ENCODE measurements around the gene CLASP1. TPM values are rescaled to one million over a fixed set of nuclear protein-coding genes. Genes with fewer than 3 reads are reported as not detected.

CLASP1 gene
- total RNA-seq, 1 experiment from 2014 or later: 81.9 TPM

DNA sequence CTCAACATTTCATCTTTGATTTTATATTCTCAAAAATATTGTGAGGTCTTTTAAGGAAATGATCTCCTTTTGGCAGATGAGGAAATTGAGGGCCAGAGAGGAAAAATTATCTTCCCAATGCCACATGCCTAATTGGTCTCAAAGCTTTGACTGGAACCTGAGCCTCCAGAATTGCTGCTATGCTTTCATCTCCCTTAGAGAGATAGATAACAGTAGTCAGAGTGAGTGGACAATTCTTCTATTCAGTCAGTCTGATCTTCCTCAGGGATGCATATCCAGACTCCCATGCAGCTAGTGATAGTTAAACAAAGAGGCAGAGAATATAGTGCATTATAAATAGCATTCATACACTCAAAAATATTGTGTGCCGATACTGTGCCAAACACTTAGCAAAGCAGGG is 3.8 kb upstream of the CLASP1 start:
- ChIA-PET CTCF (no interaction called here), POLR2A (interaction anchor here (0.7 kb wide), 1 partner anchor 91 kb away, joined by 4 read pairs; no protein-coding TSS in a partner anchor)
- H3K9me3 Mint-ChIP-seq (ENCODE audit: unreplicated experiment): no peaks in the 10 kb centered on the region
- intact Hi-C loops (cut with micrococcal nuclease): no loop called here
- H3K27me3 Mint-ChIP-seq (ENCODE audit: insufficient read depth, unreplicated experiment): no peaks in the 10 kb centered on the region
- no TSS peak for BruUV-seq (replicated peaks)
- H3K27ac Mint-ChIP-seq (ENCODE audit: low read depth, unreplicated experiment): no peak overlapping the region
- H3K36me3 Mint-ChIP-seq (ENCODE audit: insufficient read depth, unreplicated experiment): peaks cover 10% of the 10 kb centered on the region
- DNase-seq (ENCODE audit: unreplicated experiment): no peak
- TF ChIP-seq, protein P1, sequence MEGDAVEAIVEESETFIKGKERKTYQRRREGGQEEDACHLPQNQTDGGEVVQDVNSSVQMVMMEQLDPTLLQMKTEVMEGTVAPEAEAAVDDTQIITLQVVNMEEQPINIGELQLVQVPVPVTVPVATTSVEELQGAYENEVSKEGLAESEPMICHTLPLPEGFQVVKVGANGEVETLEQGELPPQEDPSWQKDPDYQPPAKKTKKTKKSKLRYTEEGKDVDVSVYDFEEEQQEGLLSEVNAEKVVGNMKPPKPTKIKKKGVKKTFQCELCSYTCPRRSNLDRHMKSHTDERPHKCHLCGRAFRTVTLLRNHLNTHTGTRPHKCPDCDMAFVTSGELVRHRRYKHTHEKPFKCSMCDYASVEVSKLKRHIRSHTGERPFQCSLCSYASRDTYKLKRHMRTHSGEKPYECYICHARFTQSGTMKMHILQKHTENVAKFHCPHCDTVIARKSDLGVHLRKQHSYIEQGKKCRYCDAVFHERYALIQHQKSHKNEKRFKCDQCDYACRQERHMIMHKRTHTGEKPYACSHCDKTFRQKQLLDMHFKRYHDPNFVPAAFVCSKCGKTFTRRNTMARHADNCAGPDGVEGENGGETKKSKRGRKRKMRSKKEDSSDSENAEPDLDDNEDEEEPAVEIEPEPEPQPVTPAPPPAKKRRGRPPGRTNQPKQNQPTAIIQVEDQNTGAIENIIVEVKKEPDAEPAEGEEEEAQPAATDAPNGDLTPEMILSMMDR (IDR thresholded peaks at IDR 0.05; ENCODE audit: unreplicated experiment): no peak
- no peak overlapping the region for H3K4me3 Mint-ChIP-seq (ENCODE audit: unreplicated experiment)
- peaks cover 6% of the 10 kb centered on the region for H3K4me1 Mint-ChIP-seq (ENCODE audit: insufficient read depth, unreplicated experiment)

DNA sequence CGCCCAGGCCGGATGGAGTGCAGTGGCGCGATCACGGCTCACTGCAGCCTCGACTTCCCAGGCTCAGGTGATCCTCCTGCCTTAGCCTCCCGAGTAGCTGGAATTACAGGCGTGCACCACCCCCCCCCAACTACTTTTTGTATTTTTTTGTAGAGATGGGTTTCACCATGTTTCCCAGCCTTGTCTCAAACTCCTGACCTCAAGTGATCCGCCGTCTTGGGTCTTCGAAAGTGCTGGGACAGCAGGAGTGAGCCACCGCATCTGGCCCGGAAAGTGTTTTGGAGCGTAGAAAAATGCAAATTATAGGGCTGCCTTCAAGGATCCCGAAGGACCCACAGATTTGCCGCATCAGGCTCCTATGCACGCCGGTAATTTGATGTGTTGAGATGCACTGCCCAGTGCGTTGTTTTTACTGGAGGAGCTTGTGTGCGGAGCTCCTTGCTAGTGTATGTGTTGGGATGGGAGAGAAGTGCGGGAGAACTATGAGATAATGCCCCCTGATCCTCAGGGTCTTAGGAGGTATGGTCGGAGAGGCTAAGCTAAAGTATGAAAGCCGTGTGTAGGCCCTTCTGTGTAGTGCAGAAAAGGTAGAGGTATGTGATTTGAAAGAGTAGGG is 1.2 kb upstream of the CLASP1 start:
- CTCF ChIA-PET: interaction anchor here (0.5 to 2.7 kb wide), 8 partner anchors 15 to 168 kb away, joined by 3 to 9 read pairs (median 3); partner anchors contain the start of gene RNU4ATAC
- BruUV-seq (replicated peaks): no TSS peak

DNA sequence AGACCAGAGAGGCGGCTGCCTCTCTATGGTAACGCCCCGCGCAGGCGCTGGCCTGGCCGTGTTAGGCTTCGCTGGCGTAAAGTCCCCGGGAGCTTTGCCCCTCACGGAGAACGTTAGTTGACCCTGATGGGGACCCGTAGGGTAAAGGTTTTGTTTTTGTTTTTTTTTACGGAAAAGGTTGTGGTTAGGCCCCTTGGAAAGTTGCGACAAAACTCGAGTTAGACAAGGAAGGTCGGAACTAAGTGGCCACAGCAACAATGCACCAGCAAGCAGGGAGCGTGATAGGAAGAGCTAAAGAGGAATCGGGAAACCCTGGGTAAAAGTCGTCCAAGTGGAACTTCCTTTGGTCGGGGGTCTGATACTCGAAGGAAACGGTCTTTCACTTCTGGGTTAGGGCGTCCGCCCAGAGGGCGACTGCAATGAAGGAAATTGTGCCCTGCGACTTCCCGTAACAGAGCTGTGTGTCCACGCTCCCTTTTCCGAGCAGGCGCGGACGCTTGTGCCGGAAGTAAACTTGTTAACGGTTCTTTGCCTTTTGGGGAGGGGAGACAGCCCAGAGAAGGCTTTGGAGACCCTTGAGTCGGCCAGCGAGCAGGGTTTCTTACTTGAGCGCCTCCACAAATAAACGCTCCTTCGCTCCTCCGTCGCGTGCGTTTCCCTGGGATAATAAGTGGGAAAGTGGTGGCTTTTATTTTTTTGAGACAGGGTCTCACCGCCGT is 493 bp upstream of the CLASP1 start:
- no peaks in the 10 kb centered on the region for H3K9me3 Mint-ChIP-seq (ENCODE audit: unreplicated experiment)
- ChIA-PET POLR2A (interaction anchor here (0.6 to 5.6 kb wide), 42 partner anchors 9 to 247 kb away, joined by 3 to 141 read pairs (median 5); partner anchors contain the start of genes NIFK, RNU4ATAC and TSN), CTCF (interaction anchor here (0.7 to 2.7 kb wide), 6 partner anchors 15 to 121 kb away, joined by 3 to 9 read pairs (median 3); partner anchors contain the start of gene RNU4ATAC)
- peaks cover 26% of the 10 kb centered on the region for H3K36me3 Mint-ChIP-seq (ENCODE audit: insufficient read depth, unreplicated experiment)
- intact Hi-C loops (cut with micrococcal nuclease): loop anchor here (5.0 kb wide), 1 partner anchor 52 kb away; no protein-coding TSS in a partner anchor
- TF ChIP-seq, protein P1 (IDR thresholded peaks at IDR 0.05; ENCODE audit: unreplicated experiment): no peak
- peak overlapping the region; percentile 97 for H3K27ac Mint-ChIP-seq (ENCODE audit: low read depth, unreplicated experiment)
- peak; percentile 97 for DNase-seq (ENCODE audit: unreplicated experiment)
- BruUV-seq (replicated peaks): TSS peak; percentile 70
- H3K4me3 Mint-ChIP-seq (ENCODE audit: unreplicated experiment): peak overlapping the region; percentile 89
- H3K27me3 Mint-ChIP-seq (ENCODE audit: insufficient read depth, unreplicated experiment): no peaks in the 10 kb centered on the region
- H3K4me1 Mint-ChIP-seq (ENCODE audit: insufficient read depth, unreplicated experiment): peaks cover 25% of the 10 kb centered on the region

More for the DNA sequence above, 1.2 kb upstream of the CLASP1 start:
- intact Hi-C loops (cut with micrococcal nuclease): no loop called here
- Mint-ChIP-seq H3K36me3 (ENCODE audit: insufficient read depth, unreplicated experiment) (peaks cover 23% of the 10 kb centered on the region), H3K27ac (ENCODE audit: low read depth, unreplicated experiment) (peak overlapping the region; percentile 97), H3K27me3 (ENCODE audit: insufficient read depth, unreplicated experiment) (no peaks in the 10 kb centered on the region), H3K4me3 (ENCODE audit: unreplicated experiment) (peak overlapping the region; percentile 89), H3K9me3 (ENCODE audit: unreplicated experiment) (no peaks in the 10 kb centered on the region), H3K4me1 (ENCODE audit: insufficient read depth, unreplicated experiment) (peaks cover 18% of the 10 kb centered on the region)
- TF ChIP-seq, protein P1 (IDR thresholded peaks at IDR 0.05; ENCODE audit: unreplicated experiment): no peak
- POLR2A ChIA-PET: interaction anchor here (0.7 to 5.6 kb wide), 35 partner anchors 8 to 248 kb away, joined by 3 to 141 read pairs (median 6); partner anchors contain the start of genes NIFK, RNU4ATAC and TSN
- DNase-seq (ENCODE audit: unreplicated experiment): no peak

Measured in MCF 10A (cell line).